SK-N-SH (cell line): ENCODE data around the gene TSPAN3. TPM values are rescaled to one million over a fixed set of nuclear protein-coding genes. Genes with fewer than 3 reads are reported as not detected.

Experiments used
- CTCF ChIA-PET: fragments of 300-600, 350-600 bp; formaldehyde crosslinking; extraction: SDS; loops from one replicate; lab custom pipeline; 2021; lab: Yijun Ruan, JAX
- POLR2A ChIA-PET: fragments of 350-600 bp; sonication (Branson Sonifier 250); formaldehyde crosslinking; extraction: SDS; loops from one replicate; lab custom pipeline; 2020; ENCODE audit warnings: antibody characterized with exemption, inconsistent platforms; lab: Yijun Ruan, JAX
- DNase-seq: peaks from one replicate; pipeline ENCODE4 v3.0.0; 2012
- H2AFZ ChIP-seq: fragments of 200-600 bp; sonication (generic); 2 replicates; pipeline ENCODE4 v1.8.1; 2016; ENCODE audit warnings: antibody characterized with exemption, mild to moderate bottlenecking, low read depth
- H3F3A ChIP-seq: fragments of 200-600 bp; sonication (generic); replicated peaks from 2 replicates; pipeline ENCODE3; 2016; ENCODE audit warnings: antibody characterized with exemption, mild to moderate bottlenecking; ENCODE audit not compliant: insufficient read depth
- H3K27ac ChIP-seq, 2 experiments: fragments of 200-500 bp in 1 of 2; fragments of 200-600 bp in 1 of 2; sonication (Bioruptor generic) in 1 of 2; sonication (generic), shearing (Covaris generic) in 1 of 2; 2 replicates each; pipeline versions ENCODE4 v1.5.1 to v1.6.1; 2014 to 2016; ENCODE audit warnings: low read depth in 2 of 2, inconsistent platforms in 1 of 2, low read length in 1 of 2, mild to moderate bottlenecking in 1 of 2, mixed read lengths in 1 of 2
- H3K27me3 ChIP-seq: fragments of 200-600 bp; sonication (generic), shearing (Covaris generic); 2 replicates; pipeline ENCODE4 v1.6.1; 2016; ENCODE audit warnings: mixed run types; ENCODE audit not compliant: insufficient read depth
- H3K36me3 ChIP-seq, 2 experiments: fragments of 200-500 bp in 1 of 2; fragments of 200-600 bp in 1 of 2; sonication (Bioruptor generic) in 1 of 2; sonication (generic) in 1 of 2; replicated peaks in 1 of 2; 2 replicates each; pipeline versions ENCODE3 to v1.5.1; 2014 to 2016; ENCODE audit warnings: low read length in 1 of 2, mild to moderate bottlenecking in 1 of 2; ENCODE audit not compliant: insufficient read depth in 2 of 2, control insufficient read depth in 1 of 2
- H3K4me1 ChIP-seq, 2 experiments: fragments of 200-500 bp in 1 of 2; fragments of 200-600 bp in 1 of 2; sonication (Bioruptor generic) in 1 of 2; sonication (generic), shearing (Covaris generic) in 1 of 2; 2 replicates each; pipeline versions ENCODE4 v1.5.1 to v1.6.1; 2014 to 2016; ENCODE audit warnings: low read depth in 1 of 2, low read length in 1 of 2, mixed run types in 1 of 2; ENCODE audit not compliant: insufficient read depth in 2 of 2, control insufficient read depth in 1 of 2
- H3K4me2 ChIP-seq: fragments of 200-600 bp; sonication (generic), shearing (Covaris generic); 2 replicates; pipeline ENCODE4 v1.6.1; 2017; ENCODE audit warnings: mixed run types
- H3K4me3 ChIP-seq, 2 experiments: fragments of 200-500 bp in 1 of 2; fragments of 200-600 bp in 1 of 2; sonication (Bioruptor generic) in 1 of 2; sonication (generic), shearing (Covaris generic) in 1 of 2; 2 replicates each; pipeline versions ENCODE4 v1.5.1 to v1.8.1; 2014 to 2016; ENCODE audit warnings: low read depth in 2 of 2, inconsistent platforms in 1 of 2, low read length in 1 of 2, mild to moderate bottlenecking in 1 of 2, mixed read lengths in 1 of 2, moderate library complexity in 1 of 2
- H3K79me2 ChIP-seq: fragments of 200-600 bp; sonication (generic); 2 replicates; pipeline ENCODE4 v1.8.1; 2017; ENCODE audit warnings: mild to moderate bottlenecking; ENCODE audit not compliant: insufficient read depth
- H3K9ac ChIP-seq: fragments of 200-600 bp; sonication (generic); 2 replicates; pipeline ENCODE4 v1.6.1; 2017; ENCODE audit warnings: mixed run types
- H3K9me2 ChIP-seq: fragments of 200-600 bp; sonication (generic); 2 replicates; pipeline ENCODE4 v1.6.1; 2017; ENCODE audit warnings: mixed run types
- H3K9me3 ChIP-seq: fragments of 200-600 bp; sonication (generic); 2 replicates; pipeline ENCODE4 v1.6.1; 2017; ENCODE audit warnings: mixed run types, mild to moderate bottlenecking, moderate library complexity
- H4K20me1 ChIP-seq: fragments of 200-600 bp; sonication (generic); 2 replicates; pipeline ENCODE4 v1.6.1; 2017; ENCODE audit warnings: mild to moderate bottlenecking, mixed run types; ENCODE audit not compliant: insufficient read depth
- ELF1 ChIP-seq: IDR thresholded peaks from 2 replicates; pipeline ENCODE4 v1.4.0; 2012
- EZH2phosphoT487 ChIP-seq: fragments of 200-600 bp; sonication (generic); IDR thresholded peaks from 2 replicates; pipeline ENCODE4 v1.6.1; 2017; ENCODE audit warnings: low read depth, mixed run types, mild to moderate bottlenecking, antibody characterized with exemption, moderate library complexity, borderline replicate concordance
- FOXM1 ChIP-seq: IDR thresholded peaks from 2 replicates; pipeline ENCODE4 v1.4.0; 2012; ENCODE audit warnings: low read depth, mild to moderate bottlenecking
- IRF3 ChIP-seq: fragments of 150-350 bp; IDR thresholded peaks from 2 replicates; pipeline ENCODE4 v1.6.1; 2016; ENCODE audit warnings: mild to moderate bottlenecking, low read depth, low read length
- JUND ChIP-seq: IDR thresholded peaks from 2 replicates; pipeline ENCODE4 v1.4.0; 2012
- MXI1 ChIP-seq: IDR thresholded peaks from 2 replicates; pipeline ENCODE4 v1.6.1; 2012; ENCODE audit warnings: mild to moderate bottlenecking, low read depth, low read length, improper control_type of control experiment
- NRF1 ChIP-seq: IDR thresholded peaks from 2 replicates; pipeline ENCODE4 v1.6.1; 2012; ENCODE audit warnings: low read depth, mild to moderate bottlenecking, low read length
- PBX3 ChIP-seq: IDR thresholded peaks from 2 replicates; pipeline ENCODE4; 2012
- POLR2AphosphoS5 ChIP-seq: IDR thresholded peaks from 2 replicates; pipeline ENCODE4 v1.6.1; 2012; ENCODE audit warnings: low read depth, low read length
- RAD21 ChIP-seq: IDR thresholded peaks from 2 replicates; pipeline ENCODE4 v1.6.1; 2012; ENCODE audit warnings: mild to moderate bottlenecking, low read length
- RCOR1 ChIP-seq: fragments of 150-350 bp; IDR thresholded peaks from 2 replicates; pipeline ENCODE4 v1.6.1; 2017; ENCODE audit warnings: antibody characterized with exemption, low read length
- REST ChIP-seq: IDR thresholded peaks from 2 replicates; pipeline ENCODE4 v1.6.1; 2012; ENCODE audit warnings: mild to moderate bottlenecking, low read depth, low read length, moderate library complexity
- SMC3 ChIP-seq: IDR thresholded peaks from 2 replicates; pipeline ENCODE4 v1.6.1; 2012; ENCODE audit warnings: low read depth, low read length, improper control_type of control experiment
- TCF12 ChIP-seq: IDR thresholded peaks from 2 replicates; pipeline ENCODE4 v1.4.0; 2012
- USF1 ChIP-seq: IDR thresholded peaks from 2 replicates; pipeline ENCODE4 v1.4.0; 2012; ENCODE audit warnings: low read depth, borderline replicate concordance
- USF2 ChIP-seq: fragments of 150-350 bp; IDR thresholded peaks from 2 replicates; pipeline ENCODE4 v1.6.1; 2017; ENCODE audit warnings: antibody characterized with exemption, low read length, low read depth, borderline replicate concordance
- WGBS: methylation state at CpG from one replicate; pipeline ENCODE4 v1.1.6; 2017; ENCODE audit warnings: low lambda C conversion rate; 5-methylcytosine and 5-hydroxymethylcytosine counted together
- polyA plus RNA-seq, 3 experiments: library from polyadenylated mRNA; depleted of rRNA; stranded (reverse); fragments of >200 nt; gene quantifications; 2 replicates each; pipeline ENCODE4 v1.2.3, GENCODE V29; 2012

TSPAN3 gene
- polyA plus RNA-seq, 1 of the 3 experiments (the other 2 are of a cell fraction), result 409 TPM

GRCh38 chr15:77002954-77003912 lies 67.7 kb downstream of the TSPAN3 start:
- Histone ChIP-seq H3K9me3 (no peaks in the 10 kb centered on the region), H3K27me3 (no peaks in the 10 kb centered on the region), H3K4me2 (no peak overlapping the region), H3K9me2 (no peaks in the 10 kb centered on the region), H2AFZ (no peak overlapping the region), H3K79me2 (no peaks in the 10 kb centered on the region), H3K4me3 (no peak overlapping the region), H3K4me1 (peaks cover 0 to 8% of the 10 kb centered on the region in 2 experiments; a peak in 1 of 4 replicates), H3K27ac (no peak overlapping the region), H4K20me1 (no peaks in the 10 kb centered on the region), H3K36me3 (no peaks in the 10 kb centered on the region), H3F3A (no peaks in the 10 kb centered on the region), H3K9ac (no peak overlapping the region)
- CTCF ChIA-PET, result interaction anchor here (0.6 to 1.1 kb wide), 2 partner anchors 27 to 724 kb away, joined by 3 read pairs; no protein-coding TSS in a partner anchor
- WGBS, result 80% methylated on average over 15 of the region's 16 CpGs
- POLR2A ChIA-PET, result no interaction called here
- TF ChIP-seq MXI1 (no peak), USF1 (no peak), REST (no peak), ELF1 (no peak), USF2 (no peak), PBX3 (no peak), TCF12 (no peak), RAD21 (no peak), SMC3 (no peak), JUND (no peak), NRF1 (no peak), FOXM1 (no peak), IRF3 (no peak), EZH2phosphoT487 (no peak), RCOR1 (no peak), POLR2AphosphoS5 (no peak)
- no peak for DNase-seq
